Caco-2 (cell line): ENCODE measurements around the gene UBN1. TPM values are rescaled to one million over a fixed set of nuclear protein-coding genes. Genes with fewer than 3 reads are reported as not detected.

Experiments
- BruUV-seq: library from RNA; stranded (reverse); fragments of 400-500 nt; replicated peaks from 2 replicates; lab custom pipeline; 2021; lab: Mats Ljungman, UMichigan
- CTCF ChIA-PET: fragments of 300-600 bp; sonication (Branson Sonifier 250); formaldehyde crosslinking; loops from one replicate; lab custom pipeline; 2022; ENCODE audit warnings: antibody characterized with exemption; lab: Charles Lee
- POLR2A ChIA-PET: fragments of 300-600 bp; sonication (Branson Sonifier 250); formaldehyde crosslinking; loops from one replicate; lab custom pipeline; 2022; ENCODE audit warnings: antibody characterized with exemption; lab: Charles Lee
- DNase-seq, 2 experiments: peaks; one replicate each; pipeline versions ENCODE4 v3.0.0 to v3.0.0-alpha.2; 2020 to 2022
- H3K27me3 ChIP-seq: replicated peaks from 2 replicates; pipeline ENCODE4 v1.6.0; 2011; ENCODE audit warnings: low read length; ENCODE audit not compliant: control insufficient read depth, insufficient read depth
- H3K36me3 ChIP-seq: 2 replicates; pipeline ENCODE4 v1.5.1; 2011; ENCODE audit warnings: low read length; ENCODE audit not compliant: control insufficient read depth, insufficient read depth
- H3K4me1 ChIP-seq: fragments of 250-450 bp; sonication (Bioruptor Pico); 2 replicates; pipeline ENCODE4 v1.5.1; 2020; ENCODE audit warnings: mild to moderate bottlenecking
- H3K4me3 ChIP-seq: 2 replicates; pipeline ENCODE4 v1.5.1; 2011; ENCODE audit warnings: low read depth, mild to moderate bottlenecking, control low read depth, low read length
- H3K9me3 ChIP-seq: fragments of 250-450 bp; sonication (Bioruptor Pico); 2 replicates; pipeline ENCODE4 v1.5.1; 2020; ENCODE audit warnings: mild to moderate bottlenecking, moderate library complexity
- H3K27ac Mint-ChIP-seq: one replicate; pipeline ENCODE4 v1.8.0; 2022; ENCODE audit warnings: mixed read lengths; ENCODE audit not compliant: unreplicated experiment
- H3K27me3 Mint-ChIP-seq: one replicate; pipeline ENCODE4 v1.8.0; 2022; ENCODE audit warnings: mixed read lengths; ENCODE audit not compliant: insufficient read depth, unreplicated experiment
- H3K36me3 Mint-ChIP-seq: one replicate; pipeline ENCODE4 v1.8.0; 2022; ENCODE audit warnings: mild to moderate bottlenecking, mixed read lengths; ENCODE audit not compliant: insufficient read depth, unreplicated experiment
- H3K4me1 Mint-ChIP-seq: one replicate; pipeline ENCODE4 v1.8.0; 2022; ENCODE audit warnings: low read depth, mixed read lengths; ENCODE audit not compliant: unreplicated experiment
- H3K4me3 Mint-ChIP-seq: one replicate; pipeline ENCODE4 v1.8.0; 2022; ENCODE audit warnings: mild to moderate bottlenecking, moderate library complexity, mixed read lengths; ENCODE audit not compliant: unreplicated experiment
- H3K9me3 Mint-ChIP-seq: one replicate; pipeline ENCODE4 v1.8.0; 2022; ENCODE audit warnings: mixed read lengths; ENCODE audit not compliant: unreplicated experiment
- CTCF ChIP-seq, 2 experiments: fragments of 200-600 bp in 1 of 2; IDR thresholded peaks; 1 replicate in 1 of 2; 2 replicates in 1 of 2; pipeline versions ENCODE4 v1.5.1 to v1.8.0; 2011 to 2022; ENCODE audit warnings: antibody characterized with exemption in 1 of 2, control low read depth in 1 of 2, inconsistent platforms in 1 of 2, low read depth in 1 of 2, low read length in 1 of 2, mild to moderate bottlenecking in 1 of 2, moderate library complexity in 1 of 2; ENCODE audit not compliant: insufficient read depth in 1 of 2, severe bottlenecking in 1 of 2, unreplicated experiment in 1 of 2
- intact Hi-C: fragments of 100-400 bp; cut with micrococcal nuclease; formaldehyde crosslinking; loops from one replicate; pipeline ENCODE4 v1.10.0; 2022; ENCODE audit not compliant: unreplicated experiment
- total RNA-seq: library from RNA; stranded (reverse); gene quantifications from 2 replicates; pipeline ENCODE4 v1.2.3, GENCODE V29; 2022

The UBN1 gene
- total RNA-seq, 1 experiment from 2014 or later: 31.5 TPM

GRCh38 chr16:4814046-4814445, 33.2 kb upstream of the UBN1 start:
- H3K36me3 Mint-ChIP-seq: peaks cover 93% of the 10 kb centered on the region
- CTCF ChIA-PET: interaction anchor here (0.7 kb wide), 1 partner anchor 102 kb away, joined by 3 read pairs; no protein-coding TSS in a partner anchor

GRCh38 chr16:4814542-4815173, 32.6 kb upstream of the UBN1 start:
- ChIA-PET POLR2A (no interaction called here), CTCF (interaction anchor here (0.6 to 0.7 kb wide), 5 partner anchors 12 to 283 kb away, joined by 3 to 6 read pairs (median 4); partner anchors contain the start of genes ANKS3, DNAAF8, ROGDI and ZNF500)
- H3K9me3 ChIP-seq: no peaks in the 10 kb centered on the region
- DNase-seq: no peak
- H3K27me3 ChIP-seq: no peaks in the 10 kb centered on the region
- no peaks in the 10 kb centered on the region for H3K27me3 Mint-ChIP-seq
- H3K36me3 Mint-ChIP-seq: peaks cover 88% of the 10 kb centered on the region
- no peaks in the 10 kb centered on the region for H3K4me1 Mint-ChIP-seq
- no peak overlapping the region for H3K4me3 ChIP-seq
- no TSS peak for BruUV-seq
- TF ChIP-seq CTCF (IDR thresholded peaks at IDR 0.05; ENCODE audit: insufficient read depth in 1 of 2, low read depth in 1 of 2, low read length in 1 of 2, severe bottlenecking in 1 of 2, unreplicated experiment in 1 of 2): peak; percentile 14 to 24
- H3K27ac Mint-ChIP-seq: no peak overlapping the region
- no peak overlapping the region for H3K4me3 Mint-ChIP-seq
- no peaks in the 10 kb centered on the region for H3K4me1 ChIP-seq
- intact Hi-C loops: no loop called here
- H3K36me3 ChIP-seq: peaks cover 1% of the 10 kb centered on the region; the same call in 1 of the 2 replicates
- H3K9me3 Mint-ChIP-seq: no peaks in the 10 kb centered on the region

More at GRCh38 chr16:4814046-4814445, 33.2 kb upstream of the UBN1 start:
- intact Hi-C loops: no loop called here
- POLR2A ChIA-PET: no interaction called here
- peaks cover 1% of the 10 kb centered on the region; the same call in 1 of the 2 replicates for H3K36me3 ChIP-seq
- BruUV-seq: no TSS peak
- no peak overlapping the region for H3K4me3 Mint-ChIP-seq
- no peaks in the 10 kb centered on the region for H3K4me1 ChIP-seq
- H3K27me3 Mint-ChIP-seq: no peaks in the 10 kb centered on the region
- no peaks in the 10 kb centered on the region for H3K9me3 ChIP-seq
- DNase-seq: no peak
- no peaks in the 10 kb centered on the region for H3K27me3 ChIP-seq
- H3K27ac Mint-ChIP-seq: no peak overlapping the region
- no peak for TF ChIP-seq CTCF (IDR thresholded peaks at IDR 0.05; ENCODE audit: insufficient read depth in 1 of 2, low read depth in 1 of 2, low read length in 1 of 2, severe bottlenecking in 1 of 2, unreplicated experiment in 1 of 2)
- no peaks in the 10 kb centered on the region for H3K4me1 Mint-ChIP-seq
- H3K4me3 ChIP-seq: no peak overlapping the region
- no peaks in the 10 kb centered on the region for H3K9me3 Mint-ChIP-seq

- H3K4me3 ChIP-seq: no peak overlapping the region
- no peak for DNase-seq
- ChIA-PET CTCF (no interaction called here), POLR2A (no interaction called here)
- H3K36me3 ChIP-seq: peaks cover 3% of the 10 kb centered on the region; the same call in 1 of the 2 replicates
- no peaks in the 10 kb centered on the region for H3K9me3 ChIP-seq
- H3K9me3 Mint-ChIP-seq: no peaks in the 10 kb centered on the region
- H3K4me1 ChIP-seq: no peaks in the 10 kb centered on the region
- no peak for TF ChIP-seq CTCF (IDR thresholded peaks at IDR 0.05; ENCODE audit: insufficient read depth in 1 of 2, low read depth in 1 of 2, low read length in 1 of 2, severe bottlenecking in 1 of 2, unreplicated experiment in 1 of 2)
- H3K27me3 ChIP-seq: no peaks in the 10 kb centered on the region
- peak overlapping the region; percentile 61 for H3K27ac Mint-ChIP-seq
- H3K4me1 Mint-ChIP-seq: no peaks in the 10 kb centered on the region
- no TSS peak for BruUV-seq
- peaks cover 59% of the 10 kb centered on the region for H3K36me3 Mint-ChIP-seq
- H3K27me3 Mint-ChIP-seq: no peaks in the 10 kb centered on the region
- H3K4me3 Mint-ChIP-seq: no peak overlapping the region
- intact Hi-C loops: no loop called here
These were observed 26.6 kb upstream of the UBN1 start for GRCh38 chr16:4820652-4821051.
